SK-N-SH treated with all-trans-retinoic acid at 6 μM for 48 hours (cell line): ENCODE data around the gene ROBO1.

Source experiments
- ARNTL ChIP-seq: fragments of 450-650 bp; formaldehyde crosslinking; IDR thresholded peaks from 2 replicates; pipeline ENCODE4 v1.5.0; 2020; ENCODE audit warnings: low read depth, mild to moderate bottlenecking, moderate library complexity, borderline replicate concordance
- GLIS3 ChIP-seq: fragments of 250-450 bp; sonication (Bioruptor Pico); IDR thresholded peaks from 2 replicates; pipeline ENCODE4 v1.5.0; 2020; ENCODE audit warnings: mild to moderate bottlenecking, moderate library complexity
- OSR1 ChIP-seq: fragments of 250-450 bp; sonication (Bioruptor Pico); IDR thresholded peaks from 2 replicates; pipeline ENCODE4 v1.8.0; 2022; ENCODE audit warnings: moderate library complexity, mild to moderate bottlenecking, inconsistent platforms
- RARB ChIP-seq: fragments of 250-450 bp; sonication (Bioruptor Pico); IDR thresholded peaks from 2 replicates; pipeline ENCODE4 v1.8.0; 2021; ENCODE audit warnings: mild to moderate bottlenecking, moderate library complexity
- TCF4 ChIP-seq: fragments of 250-450 bp; sonication (Bioruptor Pico); IDR thresholded peaks from 2 replicates; pipeline ENCODE4 v1.8.0; 2021; ENCODE audit warnings: mild to moderate bottlenecking, moderate library complexity, borderline replicate concordance
- ZFP3 ChIP-seq: fragments of 250-450 bp; sonication (Bioruptor Pico); IDR thresholded peaks from 2 replicates; pipeline ENCODE4 v1.5.0; 2020; ENCODE audit warnings: mild to moderate bottlenecking, moderate library complexity
- ZFP30 ChIP-seq: fragments of 450-650 bp; formaldehyde crosslinking; IDR thresholded peaks from 2 replicates; pipeline ENCODE4 v1.5.0; 2022; ENCODE audit warnings: mild to moderate bottlenecking, moderate library complexity
- TF ChIP-seq, protein P1 (sequence below): fragments of 250-450 bp; sonication (Bioruptor Pico); IDR thresholded peaks from 2 replicates; pipeline ENCODE4 v1.5.0; 2020; ENCODE audit warnings: mild to moderate bottlenecking, moderate library complexity
- TF ChIP-seq, protein P2 (sequence below): fragments of 250-450 bp; sonication (Bioruptor Pico); IDR thresholded peaks from 2 replicates; pipeline ENCODE4 v1.5.1; 2020; ENCODE audit warnings: low read depth, mild to moderate bottlenecking, moderate library complexity
- TF ChIP-seq, protein P3 (sequence below): fragments of 250-450 bp; sonication (Bioruptor Pico); IDR thresholded peaks from 2 replicates; pipeline ENCODE4 v1.8.0; 2021; ENCODE audit warnings: low read depth, mild to moderate bottlenecking, moderate library complexity, borderline replicate concordance
- TF ChIP-seq, protein P4 (sequence below): fragments of 250-450 bp; sonication (Bioruptor Pico); IDR thresholded peaks from 2 replicates; pipeline ENCODE4 v1.8.0; 2020; ENCODE audit warnings: mild to moderate bottlenecking, moderate library complexity, borderline replicate concordance

DNA sequence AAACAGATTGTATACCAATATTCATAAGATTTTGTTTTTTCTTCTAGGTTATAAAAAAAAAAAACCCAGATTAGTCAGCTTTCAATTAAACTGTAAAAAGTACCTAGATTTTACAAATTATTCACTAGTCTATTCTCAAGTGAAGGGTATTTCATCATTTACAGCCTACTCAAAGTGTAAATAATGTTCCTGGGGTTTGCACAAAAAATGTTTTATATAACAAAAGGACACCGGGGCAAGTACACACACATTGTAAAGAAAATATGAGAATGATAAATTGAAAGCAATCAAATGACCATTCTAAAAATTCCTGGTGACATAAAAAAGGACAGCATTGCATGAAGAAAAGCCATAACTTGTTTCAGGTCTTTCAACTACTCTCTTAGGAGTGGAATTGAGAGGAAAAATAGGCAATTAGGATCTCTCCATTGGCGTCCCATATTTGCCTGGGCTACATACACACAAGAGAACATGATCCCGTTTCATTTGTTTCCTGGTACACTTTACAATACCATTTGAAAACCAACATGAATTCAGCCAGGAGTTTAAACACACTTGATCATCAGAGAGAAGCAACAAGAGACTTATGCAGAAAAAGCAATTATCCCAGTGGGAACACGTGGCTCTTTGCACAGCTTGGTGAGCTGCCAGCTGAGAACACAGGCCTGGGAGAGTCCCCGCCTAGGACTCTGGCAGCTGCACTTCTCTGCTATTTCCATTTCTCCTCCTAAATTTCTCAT, 1039.2 kb downstream of the ROBO1 start:
- TF ChIP-seq ZFP30 (CRISPR knock-in tag), result no peak
- TF ChIP-seq RARB (CRISPR knock-in tag), result no peak
- no peak for TF ChIP-seq ZFP3 (CRISPR knock-in tag)
- no peak for TF ChIP-seq GLIS3 (CRISPR knock-in tag)
- TF ChIP-seq, protein P1, sequence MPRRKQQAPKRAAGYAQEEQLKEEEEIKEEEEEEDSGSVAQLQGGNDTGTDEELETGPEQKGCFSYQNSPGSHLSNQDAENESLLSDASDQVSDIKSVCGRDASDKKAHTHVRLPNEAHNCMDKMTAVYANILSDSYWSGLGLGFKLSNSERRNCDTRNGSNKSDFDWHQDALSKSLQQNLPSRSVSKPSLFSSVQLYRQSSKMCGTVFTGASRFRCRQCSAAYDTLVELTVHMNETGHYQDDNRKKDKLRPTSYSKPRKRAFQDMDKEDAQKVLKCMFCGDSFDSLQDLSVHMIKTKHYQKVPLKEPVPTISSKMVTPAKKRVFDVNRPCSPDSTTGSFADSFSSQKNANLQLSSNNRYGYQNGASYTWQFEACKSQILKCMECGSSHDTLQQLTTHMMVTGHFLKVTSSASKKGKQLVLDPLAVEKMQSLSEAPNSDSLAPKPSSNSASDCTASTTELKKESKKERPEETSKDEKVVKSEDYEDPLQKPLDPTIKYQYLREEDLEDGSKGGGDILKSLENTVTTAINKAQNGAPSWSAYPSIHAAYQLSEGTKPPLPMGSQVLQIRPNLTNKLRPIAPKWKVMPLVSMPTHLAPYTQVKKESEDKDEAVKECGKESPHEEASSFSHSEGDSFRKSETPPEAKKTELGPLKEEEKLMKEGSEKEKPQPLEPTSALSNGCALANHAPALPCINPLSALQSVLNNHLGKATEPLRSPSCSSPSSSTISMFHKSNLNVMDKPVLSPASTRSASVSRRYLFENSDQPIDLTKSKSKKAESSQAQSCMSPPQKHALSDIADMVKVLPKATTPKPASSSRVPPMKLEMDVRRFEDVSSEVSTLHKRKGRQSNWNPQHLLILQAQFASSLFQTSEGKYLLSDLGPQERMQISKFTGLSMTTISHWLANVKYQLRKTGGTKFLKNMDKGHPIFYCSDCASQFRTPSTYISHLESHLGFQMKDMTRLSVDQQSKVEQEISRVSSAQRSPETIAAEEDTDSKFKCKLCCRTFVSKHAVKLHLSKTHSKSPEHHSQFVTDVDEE (CRISPR knock-in tag), result no peak
- TF ChIP-seq ARNTL (CRISPR knock-in tag), result no peak
- TF ChIP-seq, protein P2, sequence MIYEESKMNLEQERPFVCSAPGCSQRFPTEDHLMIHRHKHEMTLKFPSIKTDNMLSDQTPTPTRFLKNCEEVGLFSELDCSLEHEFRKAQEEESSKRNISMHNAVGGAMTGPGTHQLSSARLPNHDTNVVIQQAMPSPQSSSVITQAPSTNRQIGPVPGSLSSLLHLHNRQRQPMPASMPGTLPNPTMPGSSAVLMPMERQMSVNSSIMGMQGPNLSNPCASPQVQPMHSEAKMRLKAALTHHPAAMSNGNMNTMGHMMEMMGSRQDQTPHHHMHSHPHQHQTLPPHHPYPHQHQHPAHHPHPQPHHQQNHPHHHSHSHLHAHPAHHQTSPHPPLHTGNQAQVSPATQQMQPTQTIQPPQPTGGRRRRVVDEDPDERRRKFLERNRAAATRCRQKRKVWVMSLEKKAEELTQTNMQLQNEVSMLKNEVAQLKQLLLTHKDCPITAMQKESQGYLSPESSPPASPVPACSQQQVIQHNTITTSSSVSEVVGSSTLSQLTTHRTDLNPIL (CRISPR knock-in tag), result no peak
- TF ChIP-seq, protein P3, sequence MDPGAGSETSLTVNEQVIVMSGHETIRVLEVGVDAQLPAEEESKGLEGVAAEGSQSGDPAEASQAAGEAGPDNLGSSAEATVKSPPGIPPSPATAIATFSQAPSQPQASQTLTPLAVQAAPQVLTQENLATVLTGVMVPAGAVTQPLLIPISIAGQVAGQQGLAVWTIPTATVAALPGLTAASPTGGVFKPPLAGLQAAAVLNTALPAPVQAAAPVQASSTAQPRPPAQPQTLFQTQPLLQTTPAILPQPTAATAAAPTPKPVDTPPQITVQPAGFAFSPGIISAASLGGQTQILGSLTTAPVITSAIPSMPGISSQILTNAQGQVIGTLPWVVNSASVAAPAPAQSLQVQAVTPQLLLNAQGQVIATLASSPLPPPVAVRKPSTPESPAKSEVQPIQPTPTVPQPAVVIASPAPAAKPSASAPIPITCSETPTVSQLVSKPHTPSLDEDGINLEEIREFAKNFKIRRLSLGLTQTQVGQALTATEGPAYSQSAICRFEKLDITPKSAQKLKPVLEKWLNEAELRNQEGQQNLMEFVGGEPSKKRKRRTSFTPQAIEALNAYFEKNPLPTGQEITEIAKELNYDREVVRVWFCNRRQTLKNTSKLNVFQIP, result no peak
- TF ChIP-seq, protein P4, sequence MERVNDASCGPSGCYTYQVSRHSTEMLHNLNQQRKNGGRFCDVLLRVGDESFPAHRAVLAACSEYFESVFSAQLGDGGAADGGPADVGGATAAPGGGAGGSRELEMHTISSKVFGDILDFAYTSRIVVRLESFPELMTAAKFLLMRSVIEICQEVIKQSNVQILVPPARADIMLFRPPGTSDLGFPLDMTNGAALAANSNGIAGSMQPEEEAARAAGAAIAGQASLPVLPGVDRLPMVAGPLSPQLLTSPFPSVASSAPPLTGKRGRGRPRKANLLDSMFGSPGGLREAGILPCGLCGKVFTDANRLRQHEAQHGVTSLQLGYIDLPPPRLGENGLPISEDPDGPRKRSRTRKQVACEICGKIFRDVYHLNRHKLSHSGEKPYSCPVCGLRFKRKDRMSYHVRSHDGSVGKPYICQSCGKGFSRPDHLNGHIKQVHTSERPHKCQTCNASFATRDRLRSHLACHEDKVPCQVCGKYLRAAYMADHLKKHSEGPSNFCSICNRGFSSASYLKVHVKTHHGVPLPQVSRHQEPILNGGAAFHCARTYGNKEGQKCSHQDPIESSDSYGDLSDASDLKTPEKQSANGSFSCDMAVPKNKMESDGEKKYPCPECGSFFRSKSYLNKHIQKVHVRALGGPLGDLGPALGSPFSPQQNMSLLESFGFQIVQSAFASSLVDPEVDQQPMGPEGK (CRISPR knock-in tag), result no peak
- TF ChIP-seq OSR1, result no peak
- no peak for TF ChIP-seq TCF4 (CRISPR knock-in tag)
